HG03342 (cell line): Measurements from ENCODE around the gene MAP4K2.

Experiments used
- ATAC-seq: cut with Tn5 transposase; IDR thresholded peaks from one replicate; pipeline ENCODE4 v1.9.1; 2021; ENCODE audit warnings: mild to moderate bottlenecking, moderate library complexity; ENCODE audit not compliant: unreplicated experiment

The MAP4K2 gene

GRCh38 chr11:64769283-64769682 lies 33.7 kb downstream of the MAP4K2 start:
- ATAC-seq: no peak

- ATAC-seq: no peak
Measured at GRCh38 chr11:64768300-64768694, 34.7 kb downstream of the MAP4K2 start.

GRCh38 chr11:64767344-64768299 lies 35.4 kb downstream of the MAP4K2 start:
- ATAC-seq: no peak

GRCh38 chr11:64766881-64767280 lies 36.1 kb downstream of the MAP4K2 start:
- ATAC-seq: no peak

GRCh38 chr11:64765851-64766665 lies 37.0 kb downstream of the MAP4K2 start:
- no peak for ATAC-seq

GRCh38 chr11:64765291-64765850 lies 37.6 kb downstream of the MAP4K2 start:
- no peak for ATAC-seq

GRCh38 chr11:64764753-64765152 lies 38.3 kb downstream of the MAP4K2 start:
- no peak for ATAC-seq

- ATAC-seq: no peak
Measured at GRCh38 chr11:64764040-64764611, 38.9 kb downstream of the MAP4K2 start.

GRCh38 chr11:64763526-64764039 lies 39.4 kb downstream of the MAP4K2 start:
- ATAC-seq: no peak

GRCh38 chr11:64762674-64763525 lies 40.1 kb downstream of the MAP4K2 start:
- no peak for ATAC-seq

- ATAC-seq: no peak
Measured at GRCh38 chr11:64762277-64762673, 40.7 kb downstream of the MAP4K2 start.

GRCh38 chr11:64760759-64761420 lies 42.1 kb downstream of the MAP4K2 start:
- ATAC-seq: no peak

- ATAC-seq: no peak
Measured at GRCh38 chr11:64759722-64760719, 43.0 kb downstream of the MAP4K2 start, which contains the start of gene PYGM. PYGM (minus strand) TSS chr11:64759974; CDS start chr11:64759898, 76 bp downstream.

- ATAC-seq: no peak
Measured at GRCh38 chr11:64759131-64759721, 43.8 kb downstream of the MAP4K2 start.

GRCh38 chr11:64758330-64759079 lies 44.5 kb downstream of the MAP4K2 start:
- no peak for ATAC-seq

- ATAC-seq: no peak
Measured at GRCh38 chr11:64757549-64758329, 45.3 kb downstream of the MAP4K2 start.
